Right lobe of liver (tissue), 6 donors: Measurements from ENCODE around the gene EXT2. TPM values are rescaled to one million over a fixed set of nuclear protein-coding genes. Genes with fewer than 3 reads are reported as not detected.

Experiments used
- ATAC-seq, 4 donors: fragments of 200-7000 bp; cut with Tn5 transposase; one replicate each; pipeline ENCODE4 v1.9.1; 2020; ENCODE audit warnings: mild to moderate bottlenecking in 4 of 4, moderate library complexity in 4 of 4
- DNase-seq, 3 donors: peaks; one replicate each; pipeline ENCODE4 v3.0.0-alpha.2; 2020
- H3K27ac ChIP-seq, 3 donors: fragments of 200-600 bp; one replicate each; pipeline ENCODE4 v1.8.0; 2022
- H3K27me3 ChIP-seq, 2 donors: fragments of 200-600 bp; one replicate each; pipeline ENCODE4 v1.8.0; 2022
- H3K36me3 ChIP-seq, 4 donors: fragments of 200-600 bp; sonication (generic) in 1 of 4; one replicate each; pipeline versions ENCODE4 v1.5.1 to v1.8.0; 2017 to 2022; ENCODE audit warnings: control low read depth in 1 of 4
- H3K4me1 ChIP-seq, 4 donors: fragments of 200-600 bp; sonication (generic) in 1 of 4; one replicate each; pipeline versions ENCODE4 v1.5.1 to v1.8.0; 2017 to 2022; ENCODE audit warnings: control low read depth in 1 of 4
- H3K4me3 ChIP-seq, 3 donors: fragments of 200-600 bp; one replicate each; pipeline ENCODE4 v1.8.0; 2022
- H3K9me3 ChIP-seq, 4 donors: fragments of 200-600 bp; sonication (generic) in 1 of 4; one replicate each; pipeline versions ENCODE4 v1.5.1 to v1.8.0; 2017 to 2022; ENCODE audit warnings: control low read depth in 1 of 4
- POLR2A ChIP-seq: fragments of 450-650 bp; IDR thresholded peaks from one replicate; pipeline ENCODE4 v1.6.1; 2017; ENCODE audit warnings: antibody characterized with exemption, mild to moderate bottlenecking
- WGBS: methylation state at CpG from one replicate; pipeline ENCODE4 v1.1.6; 2018; ENCODE audit warnings: low coverage, low lambda C conversion rate; ENCODE audit not compliant: insufficient coverage; ENCODE audit errors: missing lambda C conversion rate; 5-methylcytosine and 5-hydroxymethylcytosine counted together
- intact Hi-C, 2 donors: fragments of 100-400 bp; cut with DNase I; formaldehyde crosslinking; loops; one replicate each; pipeline versions ENCODE4 v1.11.2 to v1.14.1; 2022
- total RNA-seq, 6 experiments: library from RNA; depleted of rRNA in 2 of 6; stranded (reverse); fragments of >200 nt in 2 of 6; fragmentation: NEBNext Ultra II Directional in 3 of 6; extraction: Animal tissue kit (Norgen Biotek cat#: 25700) in 3 of 6; gene quantifications; one replicate each; pipeline versions ENCODE4 v1.1.0 to v1.2.4, GENCODE V29; 2016 to 2023
- TF ChIP-seq, protein P1 (sequence below), 4 donors: fragments of 200-600 bp in 3 of 4; fragments of 450-650 bp in 1 of 4; IDR thresholded peaks; one replicate each; pipeline versions ENCODE4 v1.5.1 to v1.8.0; 2016 to 2022; ENCODE audit warnings: antibody characterized with exemption in 4 of 4, mild to moderate bottlenecking in 2 of 4
- donor health status: DM: no; HTN: yes; CAD: no.
- donor health status: DM: no; HTN: no; CAD: no.
- donor health status: DM: no; HTN: no; CAD: no.
- donor health status: DM: no; HTN: yes; CAD: no.
- donor health status: DM: no; HTN: yes; CAD: no.

EXT2 gene
- total RNA-seq, 6 experiments from 2014 or later = 21.9 to 31.3 (median 26.9) TPM

DNA sequence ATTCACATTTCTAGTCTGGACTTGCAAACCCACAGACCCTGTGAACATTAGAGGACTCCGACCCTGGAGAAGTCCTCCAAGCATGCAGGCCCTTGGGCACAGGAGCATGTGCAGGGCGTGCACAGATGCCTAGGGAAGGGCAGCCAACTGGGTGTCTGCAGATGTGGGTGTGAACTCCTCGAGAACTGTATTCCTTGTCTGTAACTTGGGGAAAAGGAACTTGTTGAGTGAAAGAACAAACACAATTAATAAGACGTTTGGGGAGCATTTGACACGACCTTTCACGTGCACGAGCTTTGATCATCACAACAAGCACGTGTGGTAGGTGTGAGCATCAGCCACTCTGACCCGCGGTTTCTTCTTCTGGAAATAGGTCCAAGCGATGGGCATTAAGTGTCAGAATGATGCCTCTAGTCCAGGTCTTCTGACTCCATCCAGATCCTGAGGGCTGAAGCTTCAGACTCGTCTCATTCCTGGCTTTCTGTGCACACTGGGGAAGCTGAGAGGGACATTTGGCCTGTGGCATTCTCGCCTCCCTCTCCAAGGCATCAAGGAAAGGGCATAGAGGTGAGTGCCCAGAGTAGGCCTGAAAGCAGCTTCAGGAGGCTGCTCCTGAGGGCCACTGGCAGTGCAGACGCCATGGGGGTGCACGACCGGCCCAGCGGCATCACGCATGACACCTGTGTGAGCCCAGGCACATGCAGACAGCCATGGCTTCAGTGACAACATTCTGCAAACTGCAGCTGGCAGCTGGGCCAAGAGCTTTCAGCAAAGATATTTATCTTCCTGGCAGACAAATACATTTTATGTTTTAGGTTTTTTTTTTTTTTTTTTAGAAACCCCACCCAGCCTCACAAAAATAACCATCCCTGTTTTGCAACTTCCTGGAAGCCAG is 182.0 kb downstream of the EXT2 start:
- intact Hi-C loops = loop anchor here in 1 of 2 donors (5.0 kb wide), 1 partner anchor 260 kb away; no protein-coding TSS in a partner anchor
- TF ChIP-seq POLR2A = no peak
- TF ChIP-seq, protein P1, sequence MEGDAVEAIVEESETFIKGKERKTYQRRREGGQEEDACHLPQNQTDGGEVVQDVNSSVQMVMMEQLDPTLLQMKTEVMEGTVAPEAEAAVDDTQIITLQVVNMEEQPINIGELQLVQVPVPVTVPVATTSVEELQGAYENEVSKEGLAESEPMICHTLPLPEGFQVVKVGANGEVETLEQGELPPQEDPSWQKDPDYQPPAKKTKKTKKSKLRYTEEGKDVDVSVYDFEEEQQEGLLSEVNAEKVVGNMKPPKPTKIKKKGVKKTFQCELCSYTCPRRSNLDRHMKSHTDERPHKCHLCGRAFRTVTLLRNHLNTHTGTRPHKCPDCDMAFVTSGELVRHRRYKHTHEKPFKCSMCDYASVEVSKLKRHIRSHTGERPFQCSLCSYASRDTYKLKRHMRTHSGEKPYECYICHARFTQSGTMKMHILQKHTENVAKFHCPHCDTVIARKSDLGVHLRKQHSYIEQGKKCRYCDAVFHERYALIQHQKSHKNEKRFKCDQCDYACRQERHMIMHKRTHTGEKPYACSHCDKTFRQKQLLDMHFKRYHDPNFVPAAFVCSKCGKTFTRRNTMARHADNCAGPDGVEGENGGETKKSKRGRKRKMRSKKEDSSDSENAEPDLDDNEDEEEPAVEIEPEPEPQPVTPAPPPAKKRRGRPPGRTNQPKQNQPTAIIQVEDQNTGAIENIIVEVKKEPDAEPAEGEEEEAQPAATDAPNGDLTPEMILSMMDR (IDR thresholded peaks at IDR 0.05) = no peak
- Histone ChIP-seq H3K27me3 (no peaks in the 10 kb centered on the region), H3K9me3 (no peaks in the 10 kb centered on the region), H3K4me3 (no peak overlapping the region), H3K36me3 (no peaks in the 10 kb centered on the region), H3K4me1 (no peaks in the 10 kb centered on the region), H3K27ac (no peak overlapping the region)
- WGBS = 68% methylated on average over 11 of the region's 18 CpGs
- ATAC-seq = no peak
- no peak for DNase-seq

DNA sequence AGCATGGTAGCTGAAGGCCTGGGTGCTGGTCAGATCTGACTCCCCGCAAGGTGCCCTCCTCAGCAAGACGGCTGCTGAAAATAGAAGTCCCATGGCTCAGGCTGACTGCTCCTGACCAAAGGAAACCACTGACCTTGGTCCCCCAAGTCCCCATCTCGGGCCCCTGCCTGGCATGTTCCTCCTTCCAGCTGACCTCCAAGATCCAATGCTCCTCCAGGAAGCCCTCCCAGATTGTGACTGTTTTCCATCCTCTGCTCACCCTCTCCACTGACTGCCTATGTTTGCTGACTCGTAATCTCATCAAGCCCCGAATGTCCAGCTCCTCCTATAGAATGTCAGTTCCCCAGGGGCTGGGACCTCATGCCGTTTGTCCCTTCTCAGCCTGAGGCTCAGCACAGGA is 184.0 kb downstream of the EXT2 start:
- no peak for ATAC-seq
- Histone ChIP-seq H3K9me3 (no peaks in the 10 kb centered on the region), H3K4me1 (no peaks in the 10 kb centered on the region)

DNA sequence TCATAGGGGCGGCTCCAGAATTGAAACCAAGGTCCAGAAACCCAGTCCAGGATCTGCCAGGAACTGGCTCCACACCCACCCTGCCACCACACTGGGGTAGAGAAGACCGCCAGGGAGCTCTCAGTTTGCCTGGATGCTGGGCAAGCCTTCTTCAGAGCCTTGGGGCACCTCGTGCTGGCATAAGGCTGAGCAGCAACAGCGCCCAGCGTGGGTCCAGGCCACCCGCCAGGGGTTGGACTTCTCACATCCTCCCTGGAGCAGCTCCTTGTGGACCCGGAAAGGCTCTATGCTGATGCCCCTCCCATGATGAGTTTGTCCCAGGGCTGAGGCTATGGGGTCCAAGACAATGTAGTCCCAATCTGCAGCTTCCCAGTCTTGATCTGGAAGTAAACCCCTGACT is 184.8 kb downstream of the EXT2 start:
- no CpG with 5 or more reads among the region's 7 CpGs for WGBS
- TF ChIP-seq, protein P1 (IDR thresholded peaks at IDR 0.05) = no peak
- no peak for TF ChIP-seq POLR2A
- no peaks in the 10 kb centered on the region for H3K36me3 ChIP-seq
- DNase-seq = no peak
- no peak for ATAC-seq
- H3K4me3 ChIP-seq = no peak overlapping the region
- no peaks in the 10 kb centered on the region for H3K4me1 ChIP-seq
- intact Hi-C loops = no loop called here
- H3K27me3 ChIP-seq = no peaks in the 10 kb centered on the region
- no peak overlapping the region for H3K27ac ChIP-seq
- no peaks in the 10 kb centered on the region for H3K9me3 ChIP-seq

More for the DNA sequence above, 184.0 kb downstream of the EXT2 start:
- TF ChIP-seq POLR2A = no peak
- Histone ChIP-seq H3K27me3 (no peaks in the 10 kb centered on the region), H3K36me3 (no peaks in the 10 kb centered on the region), H3K27ac (no peak overlapping the region), H3K4me3 (no peak overlapping the region)
- DNase-seq = no peak
- WGBS = 43% methylated on average over 4 of the region's 6 CpGs
- intact Hi-C loops = loop anchor here in 1 of 2 donors (5.0 kb wide), 1 partner anchor 258 kb away; no protein-coding TSS in a partner anchor

DNA sequence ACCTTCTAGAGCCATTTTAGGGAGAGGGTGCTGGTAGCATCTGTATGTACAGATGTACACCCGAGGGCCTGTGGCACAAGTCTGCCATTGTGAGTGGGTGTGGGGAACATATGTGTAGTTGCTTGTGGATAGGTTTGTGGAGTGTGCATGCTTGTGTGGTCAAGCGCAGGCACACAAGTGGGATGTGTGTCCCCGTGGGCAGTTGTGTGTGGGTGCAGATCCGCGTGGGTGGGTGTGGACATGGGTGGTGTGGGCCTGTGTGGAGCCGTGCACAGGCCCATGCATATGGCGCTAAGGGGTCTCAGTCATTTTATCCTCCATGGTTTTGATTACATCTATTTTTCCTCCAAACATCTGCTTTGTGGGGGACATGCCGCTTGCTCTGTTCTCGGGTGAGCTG is 185.7 kb downstream of the EXT2 start:
- ATAC-seq = no peak
- Histone ChIP-seq H3K27ac (no peak overlapping the region), H3K36me3 (no peaks in the 10 kb centered on the region), H3K27me3 (no peaks in the 10 kb centered on the region), H3K9me3 (no peaks in the 10 kb centered on the region), H3K4me1 (no peaks in the 10 kb centered on the region), H3K4me3 (no peak overlapping the region)
- intact Hi-C loops = no loop called here
- DNase-seq = no peak
- 91% methylated on average over 9 of the region's 9 CpGs for WGBS
- TF ChIP-seq, protein P1 (IDR thresholded peaks at IDR 0.05) = no peak
- no peak for TF ChIP-seq POLR2A

DNA sequence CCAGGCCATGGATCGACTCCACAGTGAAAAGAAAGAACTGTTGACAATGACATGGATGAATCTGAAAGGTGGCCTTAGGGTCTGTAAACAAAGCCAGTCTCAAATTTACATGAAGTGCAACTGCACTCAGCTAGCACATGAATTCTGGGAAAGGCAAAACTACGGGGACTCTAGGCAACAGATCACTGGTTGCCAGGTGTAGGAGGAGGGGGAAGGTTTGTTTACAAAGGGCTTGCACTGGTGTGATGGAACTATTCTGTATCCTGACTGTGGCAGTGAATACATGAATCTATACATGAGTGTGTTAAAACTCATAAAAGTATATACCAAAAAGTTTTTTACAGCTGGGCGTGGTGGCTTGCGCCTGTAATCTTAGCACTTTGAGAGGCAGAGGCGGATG is 187.1 kb downstream of the EXT2 start:
- no peaks in the 10 kb centered on the region for H3K4me1 ChIP-seq
- H3K27me3 ChIP-seq = no peaks in the 10 kb centered on the region
- WGBS = 78% methylated on average over 5 of the region's 5 CpGs
- no peak overlapping the region for H3K27ac ChIP-seq
- TF ChIP-seq, protein P1 (IDR thresholded peaks at IDR 0.05) = no peak
- no peak for TF ChIP-seq POLR2A
- intact Hi-C loops = no loop called here
- DNase-seq (no peak), ATAC-seq (no peak)
- no peak overlapping the region for H3K4me3 ChIP-seq
- no peaks in the 10 kb centered on the region for H3K9me3 ChIP-seq
- no peaks in the 10 kb centered on the region for H3K36me3 ChIP-seq
